GM19023 (cell line): ENCODE measurements around the gene SLC2A13.
A peak's percentile ranks its signal among the peaks of the same experiment; 100 is the strongest.

Source experiments
- ATAC-seq: cut with Tn5 transposase; IDR thresholded peaks from one replicate; pipeline ENCODE4 v1.9.1; 2021; ENCODE audit warnings: mild to moderate bottlenecking, moderate library complexity; ENCODE audit not compliant: unreplicated experiment

Gene SLC2A13

DNA sequence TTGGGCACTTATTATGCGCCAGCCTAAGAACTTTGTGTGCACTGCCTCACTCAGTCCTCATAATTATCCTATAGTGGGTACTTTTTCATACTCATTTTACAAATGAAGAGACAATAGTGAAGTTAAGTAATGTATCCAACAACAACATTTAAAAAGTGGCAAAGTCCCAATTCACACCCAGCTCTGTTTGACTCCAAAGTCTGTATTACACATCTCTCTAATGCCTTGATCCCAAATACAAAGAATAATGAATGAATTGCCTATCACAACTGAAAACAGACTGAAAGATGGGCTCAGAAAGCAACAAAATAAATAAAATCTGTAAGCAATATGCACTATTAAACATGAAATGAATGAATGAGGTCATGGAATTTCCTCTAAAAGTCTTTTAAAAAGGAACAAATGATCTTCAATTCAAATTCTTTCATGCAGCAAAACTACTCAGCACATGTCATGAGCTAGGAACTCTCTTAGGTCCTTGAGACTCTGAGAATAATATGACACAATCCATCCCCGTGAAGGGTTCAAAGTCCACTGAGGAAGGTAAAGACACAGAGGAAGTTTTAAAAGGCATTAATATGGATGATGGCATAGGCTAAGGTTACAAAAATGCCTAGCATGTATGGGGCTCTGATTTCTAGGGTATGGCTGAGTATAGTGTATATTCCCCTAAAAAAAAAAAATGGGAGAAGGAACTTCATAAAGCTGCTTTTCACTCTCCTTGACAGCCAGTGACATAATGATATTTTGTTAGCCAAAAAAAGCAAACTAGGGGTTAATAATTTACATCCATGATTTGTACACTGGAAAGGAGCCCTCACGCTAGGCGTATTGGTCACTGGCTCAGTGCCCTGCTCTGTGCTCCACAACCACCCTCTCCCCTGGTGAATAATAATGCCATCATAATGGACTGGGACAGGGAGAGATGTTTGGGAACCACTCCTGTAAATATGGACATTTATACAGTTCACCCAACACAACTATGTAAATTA is 103.4 kb downstream of the SLC2A13 start:
- ATAC-seq, result no peak

DNA sequence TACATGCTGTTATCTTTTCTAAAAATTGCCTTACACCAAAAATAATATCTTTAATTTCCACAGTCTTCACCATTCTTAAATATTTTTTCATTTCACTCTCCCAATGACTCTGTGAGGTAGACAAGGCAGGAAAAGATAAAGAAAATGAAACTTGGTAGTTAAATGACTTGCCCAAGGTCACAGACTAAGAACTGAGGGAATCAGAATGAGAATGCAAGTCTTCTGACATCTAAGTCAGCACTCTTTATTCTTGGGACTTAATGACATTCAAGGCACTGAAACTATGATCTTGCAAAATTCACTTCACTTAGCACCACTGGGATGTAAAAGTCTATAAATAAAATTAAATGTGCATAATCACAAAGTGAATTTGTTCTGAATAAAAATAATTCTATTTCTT is 104.5 kb downstream of the SLC2A13 start:
- no peak for ATAC-seq

DNA sequence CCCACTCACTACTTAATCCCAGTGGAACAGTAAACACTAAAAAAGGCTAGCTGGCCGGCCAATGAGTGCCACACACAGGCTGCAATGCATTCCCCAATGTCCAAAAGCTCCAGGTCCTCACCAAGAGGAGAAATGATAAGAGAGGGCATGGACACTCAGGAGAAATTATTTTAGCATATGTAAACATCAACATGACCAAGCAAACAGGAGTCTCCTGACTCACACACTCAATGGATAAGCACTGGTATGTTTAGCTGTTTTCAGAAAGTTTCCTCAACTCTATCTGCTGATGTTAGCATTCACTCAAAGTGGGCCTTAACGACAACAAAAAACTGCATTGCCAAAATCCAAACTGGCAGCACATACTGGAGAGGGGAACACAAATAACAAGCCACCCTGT is 105.0 kb downstream of the SLC2A13 start:
- no peak for ATAC-seq

DNA sequence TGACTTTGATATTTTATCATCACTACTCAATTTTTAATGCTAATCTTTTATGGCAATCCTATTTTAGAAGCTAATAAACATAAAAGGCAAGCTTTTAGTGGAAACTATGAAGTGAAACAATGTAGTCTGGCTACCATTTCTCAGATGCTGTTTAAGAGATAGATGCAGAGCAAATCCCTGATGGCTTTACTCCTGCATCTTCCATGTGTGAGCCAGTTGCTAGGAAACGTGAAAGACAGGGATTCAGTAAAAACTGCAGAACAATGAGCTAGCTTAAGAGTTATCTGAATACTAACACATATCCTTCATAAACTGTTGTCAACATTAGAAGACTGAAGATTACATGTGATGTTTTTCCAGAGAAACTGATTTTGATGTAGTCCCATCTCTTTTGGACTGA is 112.6 kb downstream of the SLC2A13 start:
- ATAC-seq, result no peak

GRCh38 chr12:39990122-39991101 is 115.5 kb downstream of the SLC2A13 start:
- peak; percentile 93 for ATAC-seq

- ATAC-seq, result no peak
These were observed 116.4 kb downstream of the SLC2A13 start for GRCh38 chr12:39989501-39989900.

DNA sequence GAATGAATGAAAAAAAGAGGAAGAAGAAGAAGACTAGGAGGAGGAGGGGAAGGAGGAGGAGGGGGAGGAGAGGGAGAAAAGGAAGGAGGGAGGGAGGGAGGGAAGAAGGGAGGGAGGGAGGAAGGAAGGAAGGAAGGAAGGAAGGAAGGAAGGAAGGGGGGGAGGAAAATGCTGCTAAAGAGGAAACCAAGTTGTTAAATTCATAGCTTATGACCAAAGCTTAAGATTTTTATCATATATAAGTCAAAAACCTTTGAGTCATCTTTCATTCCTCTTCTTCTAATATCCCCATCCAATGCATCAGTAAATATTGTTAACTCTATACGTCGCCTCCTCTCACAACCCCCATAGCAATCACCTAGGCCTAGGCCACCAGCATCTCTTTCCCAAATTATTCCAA is 117.3 kb downstream of the SLC2A13 start:
- ATAC-seq, result no peak

- ATAC-seq, result no peak
These were observed 119.2 kb downstream of the SLC2A13 start for GRCh38 chr12:39986674-39987073.

DNA sequence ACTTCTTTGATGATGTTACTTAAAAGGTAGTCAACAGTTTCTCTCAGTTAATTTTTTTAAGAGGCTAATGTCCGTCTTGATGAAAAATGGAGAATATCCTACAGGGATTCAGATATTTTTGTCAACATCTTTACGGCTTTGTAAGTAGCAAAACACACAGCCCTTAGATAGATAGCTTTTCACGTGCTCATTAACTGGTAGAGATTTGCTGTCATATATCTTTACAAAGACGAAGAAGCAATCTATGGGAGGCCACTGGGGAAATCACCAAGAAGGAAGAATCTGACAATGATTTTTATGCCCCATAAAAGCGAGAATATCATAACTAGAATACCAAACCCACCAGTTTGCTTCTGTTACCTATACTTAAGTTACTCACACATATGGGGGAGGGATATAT is 121.2 kb downstream of the SLC2A13 start:
- ATAC-seq, result no peak

DNA sequence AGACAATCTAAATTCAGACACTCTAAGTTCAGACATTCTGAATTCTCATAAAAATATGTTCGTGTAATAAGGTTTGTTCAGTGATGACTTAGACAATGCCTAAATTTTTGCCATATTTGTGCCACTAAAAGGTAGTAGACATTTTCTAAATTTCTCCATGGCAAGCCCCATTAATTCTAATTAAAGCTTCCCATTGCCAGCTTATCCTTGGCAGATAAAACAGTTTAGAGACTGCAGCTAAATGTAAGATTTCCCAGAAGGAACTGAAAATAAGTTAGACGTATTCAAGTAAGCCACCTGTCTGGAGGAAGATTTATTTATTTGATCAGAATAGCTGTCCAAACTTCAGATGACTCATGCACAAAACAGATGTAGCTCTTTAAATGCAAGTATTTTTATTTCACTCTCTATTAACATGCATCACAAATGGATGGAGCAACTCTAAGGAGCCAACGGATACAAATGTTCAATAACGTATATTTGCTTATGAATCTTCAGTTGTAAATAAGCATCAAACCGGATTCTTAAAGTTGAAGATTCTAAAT is 130.4 kb downstream of the SLC2A13 start:
- no peak for ATAC-seq

DNA sequence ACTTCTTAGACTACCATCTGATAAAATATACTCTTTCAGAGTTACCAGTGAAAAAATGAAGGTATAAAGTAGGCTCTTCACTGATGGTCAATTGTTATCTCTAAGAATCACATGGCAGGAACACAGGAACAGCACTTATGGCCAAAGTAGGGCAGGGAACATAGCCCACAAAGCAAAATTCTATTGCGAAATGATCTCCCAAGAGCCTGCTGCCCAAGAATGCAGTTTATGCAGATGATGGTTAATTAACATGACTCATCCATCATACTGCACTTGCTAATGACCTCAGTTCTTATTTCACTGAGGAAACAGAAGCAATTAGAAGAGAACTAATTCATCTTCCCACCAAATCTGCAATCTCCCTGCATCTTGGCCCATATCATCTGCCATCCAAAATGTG is 133.8 kb downstream of the SLC2A13 start:
- no peak for ATAC-seq

- ATAC-seq, result no peak
These were observed 134.5 kb downstream of the SLC2A13 start for GRCh38 chr12:39971348-39971747.

DNA sequence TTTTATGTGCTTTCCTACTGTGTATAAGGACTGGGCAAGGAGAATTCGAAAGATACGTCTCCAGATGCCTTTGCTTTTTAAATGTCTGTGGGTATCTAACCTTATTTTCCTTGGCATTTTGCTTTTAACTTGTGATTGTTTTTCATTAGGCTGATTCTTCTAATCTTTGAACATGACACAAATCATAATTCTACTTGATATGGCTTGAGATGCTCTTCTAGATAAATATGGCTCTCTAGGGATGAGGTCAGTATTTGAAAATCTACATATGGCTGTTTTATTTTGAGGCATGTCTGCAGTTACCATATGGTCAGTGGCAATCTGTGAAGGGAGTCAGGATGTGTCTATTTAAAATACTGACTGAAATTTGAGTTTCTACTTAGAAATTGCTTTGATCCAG is 139.2 kb downstream of the SLC2A13 start:
- ATAC-seq, result no peak

DNA sequence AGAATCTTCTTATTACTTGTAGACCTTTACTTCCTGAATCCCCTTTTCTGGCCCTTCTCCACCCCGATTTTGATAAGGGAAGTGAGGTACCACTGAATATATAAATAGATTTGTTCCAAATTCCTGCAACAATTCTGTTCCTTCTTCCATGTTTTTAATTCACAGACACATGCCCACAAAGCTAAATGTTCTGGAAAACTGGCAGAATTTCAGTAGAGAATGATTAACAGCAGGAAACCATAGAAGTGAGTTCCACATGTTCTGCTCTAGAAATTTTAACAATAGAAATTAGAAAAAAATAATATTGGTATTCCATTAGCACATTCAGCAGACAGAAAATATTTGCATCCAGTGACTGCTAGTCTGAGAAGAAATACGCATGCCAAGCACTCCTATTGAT is 139.6 kb downstream of the SLC2A13 start:
- no peak for ATAC-seq

DNA sequence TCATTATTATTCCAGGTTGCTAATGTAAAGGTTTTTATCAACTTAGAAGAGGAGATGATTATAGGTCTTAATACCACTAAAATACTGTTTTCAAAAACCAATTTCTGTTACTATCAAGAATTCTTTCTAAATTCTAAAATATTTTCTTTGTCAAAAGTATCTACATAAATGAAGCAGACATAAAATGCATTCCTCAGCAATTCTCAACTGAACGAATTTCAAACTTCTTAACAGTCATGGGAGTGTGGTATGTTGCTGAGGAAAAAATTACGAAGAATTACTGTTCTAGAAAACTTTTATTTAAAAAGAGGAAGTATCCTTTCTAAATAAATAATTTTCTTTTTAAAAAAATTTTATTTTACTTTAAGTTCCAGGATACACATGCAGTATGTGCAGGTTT is 146.4 kb downstream of the SLC2A13 start:
- no peak for ATAC-seq

- ATAC-seq, result no peak
These were observed 146.8 kb downstream of the SLC2A13 start for GRCh38 chr12:39959031-39959430.

DNA sequence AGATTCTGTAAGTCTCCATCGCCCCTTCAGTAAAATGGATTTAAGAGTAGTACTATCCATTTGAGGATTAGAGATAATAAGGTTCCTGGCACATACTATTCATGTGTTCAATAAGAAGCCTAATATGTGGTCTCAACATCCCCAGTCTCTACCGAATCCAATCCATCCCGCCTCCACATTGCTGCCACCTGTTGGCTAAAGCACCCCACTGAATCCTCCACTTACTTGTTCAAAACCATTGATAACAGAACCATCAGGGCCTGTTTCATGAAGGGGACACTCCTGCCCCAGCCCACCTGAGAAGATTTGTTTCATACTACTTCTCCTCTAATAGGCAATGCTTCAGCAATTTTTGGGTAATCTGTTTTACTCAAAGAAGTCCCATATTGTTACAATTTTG is 147.5 kb downstream of the SLC2A13 start:
- no peak for ATAC-seq

DNA sequence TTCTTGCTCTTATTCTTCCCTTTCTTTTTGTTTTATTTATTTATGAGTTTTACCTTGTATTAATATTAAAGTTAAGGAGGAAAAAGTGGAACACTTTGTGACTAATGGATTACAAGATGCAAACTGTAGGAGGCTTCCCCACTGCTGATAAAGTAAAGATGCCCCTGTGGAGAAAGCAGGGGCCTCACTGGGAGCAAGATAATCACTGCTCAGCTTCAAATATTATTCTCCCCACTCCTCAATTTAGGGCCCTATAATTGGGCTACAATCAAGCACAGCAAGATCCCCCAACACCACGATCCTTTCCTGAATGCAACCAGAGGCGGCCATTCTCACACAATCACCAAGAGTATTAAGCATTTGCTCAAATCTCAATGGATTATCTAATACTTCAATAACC is 149.2 kb downstream of the SLC2A13 start:
- no peak for ATAC-seq

DNA sequence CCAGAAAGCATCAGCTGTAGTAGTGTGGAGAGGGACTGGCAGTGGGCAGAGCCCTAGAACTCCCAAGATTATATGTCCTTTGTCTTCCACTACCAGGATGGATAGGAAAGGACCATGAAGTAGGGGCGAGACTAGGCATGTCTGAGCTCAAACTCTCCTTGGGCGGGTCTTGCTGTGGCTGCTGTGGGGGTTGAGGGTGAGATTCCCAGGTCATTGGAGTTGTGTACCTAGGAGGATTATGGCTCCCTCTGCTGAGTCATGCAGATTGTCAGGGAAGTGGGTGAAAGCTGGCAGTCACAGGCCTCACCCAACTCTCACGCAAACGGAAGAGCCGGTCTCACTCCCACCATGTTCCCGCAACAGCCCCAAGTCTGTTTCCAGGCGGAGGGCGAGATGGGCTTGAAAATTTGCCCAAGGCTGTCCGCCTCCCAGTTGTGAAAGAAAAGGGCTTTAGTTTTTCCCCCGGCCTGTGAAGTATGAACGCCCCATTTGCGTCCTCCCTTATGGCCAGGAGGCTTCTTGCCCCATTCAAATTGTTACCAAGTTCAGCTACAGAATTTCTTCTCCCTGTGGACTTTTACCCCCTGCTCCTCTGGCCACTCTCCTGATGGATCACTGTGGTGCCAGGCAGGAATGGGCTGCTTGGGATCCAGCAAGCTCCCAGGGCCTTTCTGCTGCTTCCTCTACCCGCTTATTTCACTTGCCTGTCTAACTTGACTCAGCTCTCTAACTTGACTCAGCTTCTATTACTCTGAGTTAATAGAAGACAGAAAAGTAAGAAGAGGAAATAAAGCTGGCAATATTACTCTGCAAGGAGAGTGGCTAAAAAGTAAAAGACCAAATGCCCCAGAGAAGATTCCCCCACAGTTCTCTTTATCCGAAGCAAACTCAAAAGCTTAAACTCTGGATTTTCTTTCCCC is 159.3 kb downstream of the SLC2A13 start:
- ATAC-seq, result no peak

GRCh38 chr12:39937119-39937518 is 168.8 kb downstream of the SLC2A13 start:
- ATAC-seq, result no peak
